ENCODE measurements around the gene TULP4.
A peak's percentile ranks its signal among the peaks of the same experiment; 100 is the strongest.
"Not testable (repeated sequence)": the region's sequence is repeated elsewhere in the genome, so short reads cannot be mapped to it uniquely, and the experiment has no call there.

TULP4 gene

DNA sequence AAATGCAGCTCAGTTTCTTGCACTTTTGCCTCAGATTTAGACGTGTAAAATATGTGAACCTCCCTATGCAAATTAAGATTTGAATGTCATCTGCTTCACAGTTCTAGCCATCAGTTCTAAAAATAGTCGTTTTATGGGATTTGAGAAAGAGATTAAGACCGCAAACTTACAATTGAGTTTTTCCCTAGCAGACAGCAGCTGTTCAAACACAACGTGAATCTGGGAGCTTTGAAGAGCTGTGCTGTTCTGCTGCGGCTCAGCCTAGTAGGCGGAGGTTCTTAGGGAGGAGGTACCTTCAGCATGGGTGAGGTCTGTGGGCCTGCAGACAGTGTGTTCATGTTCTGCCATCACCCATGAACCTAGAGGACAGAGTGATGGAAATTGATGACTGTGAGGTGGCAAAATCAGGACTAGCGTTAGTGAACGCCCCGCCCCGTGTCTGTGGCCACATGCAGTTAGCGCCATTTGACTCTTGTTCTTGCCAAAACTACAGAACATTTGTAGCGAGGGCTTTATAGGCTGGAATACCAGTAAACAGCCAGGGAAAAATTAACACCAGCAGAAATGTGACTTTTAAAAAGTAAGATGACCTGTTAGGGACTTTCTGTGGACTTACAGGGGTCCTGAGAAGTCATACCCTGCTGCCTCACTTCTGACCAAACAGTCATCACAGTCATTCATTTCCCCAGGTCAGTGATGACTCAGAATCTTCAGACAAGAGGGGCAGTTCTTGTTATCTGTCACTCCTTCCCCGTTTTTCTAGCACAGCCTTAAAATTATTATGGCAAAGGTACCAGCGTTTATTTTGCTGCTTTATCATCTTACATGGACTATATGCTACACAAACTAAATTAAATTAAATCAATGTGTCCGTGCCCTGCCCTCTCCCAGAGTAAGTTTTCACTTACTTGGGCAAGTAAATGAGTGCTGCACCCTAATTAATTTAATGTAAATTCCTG, 163.4 kb downstream of the TULP4 start:
- DNase-seq, result peak; percentile 99

- peak; percentile 94 for DNase-seq
These were observed 164.1 kb downstream of the TULP4 start for GRCh38 chr6:158476389-158476788.

GRCh38 chr6:158477722-158478121, 165.5 kb downstream of the TULP4 start:
- DNase-seq, result not testable (repeated sequence)

DNA sequence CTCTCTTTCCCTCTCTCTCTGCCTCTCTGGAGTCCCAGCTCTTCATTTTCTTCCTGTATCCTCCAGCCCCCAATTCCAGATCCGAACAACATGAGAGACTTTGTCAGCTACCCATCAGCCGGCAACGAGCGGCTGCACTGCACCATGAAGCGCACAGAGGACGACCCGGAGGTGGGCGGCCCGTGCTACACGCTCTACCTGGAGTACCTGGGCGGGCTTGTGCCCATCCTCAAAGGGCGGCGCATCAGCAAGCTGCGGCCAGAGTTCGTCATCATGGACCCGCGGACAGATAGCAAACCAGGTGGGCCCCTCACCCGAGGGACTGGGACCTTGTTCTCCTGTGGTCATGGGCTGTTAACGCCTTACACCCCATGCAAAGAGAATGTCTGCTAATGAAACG, 168.7 kb downstream of the TULP4 start:
- no peak for DNase-seq

GRCh38 chr6:158481690-158482473, 169.6 kb downstream of the TULP4 start:
- DNase-seq, result peak; percentile 29

GRCh38 chr6:158485431-158485830, 173.2 kb downstream of the TULP4 start:
- DNase-seq, result no peak

DNA sequence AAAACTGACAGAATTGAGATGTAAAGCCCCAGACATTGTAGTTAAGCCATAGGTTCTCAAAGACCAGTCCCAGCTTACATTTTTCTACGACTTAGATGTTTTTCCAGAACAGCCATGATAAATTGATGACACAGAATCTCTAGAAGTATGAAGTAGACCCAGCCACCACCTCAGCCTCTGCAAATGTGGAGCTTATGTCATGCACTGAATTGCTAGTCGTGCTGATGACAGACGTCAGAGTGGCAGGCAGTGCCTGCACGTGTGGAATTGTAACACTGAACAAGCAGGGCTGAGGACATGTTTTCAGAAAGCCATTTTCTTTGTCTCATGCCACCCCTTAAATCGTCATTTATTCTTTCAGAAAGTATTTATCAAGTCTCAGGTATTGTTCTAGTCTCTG, 175.2 kb downstream of the TULP4 start:
- DNase-seq, result no peak

GRCh38 chr6:158488065-158488464, 175.8 kb downstream of the TULP4 start:
- DNase-seq, result no peak

DNA sequence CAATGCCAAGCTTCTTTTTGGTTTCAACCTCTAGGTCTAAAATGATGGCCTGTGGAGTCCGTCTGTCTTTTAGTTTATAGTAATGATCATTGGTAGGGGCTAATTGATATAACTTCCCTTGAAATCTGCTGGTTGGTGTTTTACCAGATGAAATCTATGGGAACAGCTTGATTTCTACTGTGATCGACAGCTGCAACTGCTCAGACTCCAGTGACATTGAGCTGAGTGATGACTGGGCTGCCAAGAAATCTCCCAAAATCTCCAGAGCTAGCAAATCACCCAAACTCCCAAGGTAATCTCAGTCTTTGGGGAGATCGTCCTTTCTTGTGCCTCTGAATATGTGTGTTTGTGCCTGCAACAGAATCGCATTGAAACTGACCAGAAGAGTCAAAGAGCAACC, 177.2 kb downstream of the TULP4 start:
- no peak for DNase-seq

- DNase-seq, result no peak
These were observed 180.6 kb downstream of the TULP4 start for GRCh38 chr6:158492881-158493280.

DNA sequence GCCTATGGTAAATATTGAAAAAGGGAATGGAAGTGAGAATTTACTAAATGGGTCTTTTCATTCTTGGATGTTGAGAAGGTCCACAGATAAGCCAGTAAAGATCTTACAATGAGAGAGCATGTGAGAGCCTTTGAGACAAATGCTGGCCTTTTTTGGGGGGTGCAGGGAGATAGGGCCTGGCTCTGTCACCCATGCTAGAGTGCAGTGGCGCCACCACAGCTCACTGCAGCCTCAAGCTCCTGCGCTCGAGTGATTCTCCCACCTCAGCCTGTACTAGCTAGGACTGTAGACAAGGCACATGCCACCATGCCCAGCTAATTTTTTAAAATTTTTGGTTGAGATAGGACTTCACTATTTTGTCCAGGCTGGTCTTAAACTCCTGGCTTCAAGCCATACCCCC, 184.4 kb downstream of the TULP4 start:
- peak; percentile 45 for DNase-seq

GRCh38 chr6:158497620-158498019, 185.4 kb downstream of the TULP4 start:
- peak; percentile 68 for DNase-seq

- no peak for DNase-seq
These were observed 186.1 kb downstream of the TULP4 start for GRCh38 chr6:158498362-158498761.

DNA sequence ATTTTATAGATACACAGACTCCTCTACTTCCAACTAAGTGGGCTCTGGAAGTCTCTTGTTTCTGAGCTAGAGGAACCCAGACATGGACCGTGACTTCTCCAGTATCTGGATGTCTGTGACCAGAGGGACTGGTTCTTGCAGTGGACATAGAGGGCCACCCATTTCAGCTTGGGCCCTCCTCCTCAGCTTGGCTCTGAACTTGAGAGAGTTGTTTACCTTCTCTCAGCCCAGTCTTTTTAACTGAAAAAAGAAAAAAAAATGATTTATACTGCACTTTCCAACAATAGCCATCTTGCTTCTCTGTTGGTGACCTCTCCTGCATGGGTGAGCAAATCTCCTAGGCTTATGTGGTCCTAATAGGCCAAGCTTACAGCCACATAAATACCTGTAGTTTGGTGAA, 187.3 kb downstream of the TULP4 start:
- no peak for DNase-seq

- DNase-seq, result peak; percentile 49
These were observed 187.9 kb downstream of the TULP4 start for GRCh38 chr6:158500016-158500735.

GRCh38 chr6:158501360-158502262, 189.3 kb downstream of the TULP4 start:
- no peak for DNase-seq

DNA sequence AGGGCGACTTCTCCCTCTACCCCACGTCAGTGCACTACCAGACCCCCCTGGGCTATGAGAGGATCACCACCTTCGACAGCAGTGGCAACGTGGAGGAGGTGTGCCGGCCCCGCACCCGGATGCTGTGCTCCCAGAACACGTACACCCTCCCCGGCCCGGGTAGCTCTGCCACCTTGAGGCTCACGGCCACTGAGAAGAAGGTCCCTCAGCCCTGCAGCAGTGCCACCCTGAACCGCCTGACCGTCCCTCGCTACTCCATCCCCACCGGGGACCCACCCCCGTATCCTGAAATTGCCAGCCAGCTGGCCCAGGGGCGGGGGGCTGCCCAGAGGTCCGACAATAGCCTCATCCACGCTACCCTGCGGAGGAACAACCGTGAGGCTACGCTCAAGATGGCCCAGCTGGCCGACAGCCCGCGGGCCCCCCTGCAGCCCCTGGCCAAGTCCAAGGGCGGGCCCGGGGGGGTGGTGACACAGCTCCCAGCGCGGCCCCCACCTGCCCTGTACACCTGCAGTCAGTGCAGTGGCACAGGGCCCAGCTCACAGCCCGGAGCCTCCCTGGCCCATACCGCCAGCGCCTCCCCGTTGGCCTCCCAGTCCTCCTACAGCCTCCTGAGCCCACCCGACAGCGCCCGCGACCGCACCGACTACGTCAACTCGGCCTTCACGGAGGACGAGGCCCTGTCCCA, 190.1 kb downstream of the TULP4 start:
- DNase-seq, result no peak

GRCh38 chr6:158503222-158503621, 191.0 kb downstream of the TULP4 start:
- DNase-seq, result no peak

DNA sequence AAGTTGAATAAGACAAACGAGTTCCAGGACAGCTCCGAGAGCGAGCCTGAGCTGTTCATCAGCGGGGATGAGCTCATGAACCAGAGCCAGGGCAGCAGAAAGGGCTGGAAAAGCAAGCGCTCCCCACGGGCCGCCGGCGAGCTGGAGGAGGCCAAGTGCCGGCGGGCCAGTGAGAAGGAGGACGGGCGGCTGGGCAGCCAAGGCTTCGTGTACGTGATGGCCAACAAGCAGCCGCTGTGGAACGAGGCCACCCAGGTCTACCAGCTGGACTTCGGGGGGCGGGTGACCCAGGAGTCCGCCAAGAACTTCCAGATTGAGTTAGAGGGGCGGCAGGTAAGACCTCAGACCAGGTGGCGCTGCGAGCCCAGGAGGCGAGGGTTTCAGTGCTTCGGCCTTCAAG, 191.6 kb downstream of the TULP4 start:
- DNase-seq, result no peak

GRCh38 chr6:158505194-158505593, 192.9 kb downstream of the TULP4 start:
- DNase-seq, result no peak

DNA sequence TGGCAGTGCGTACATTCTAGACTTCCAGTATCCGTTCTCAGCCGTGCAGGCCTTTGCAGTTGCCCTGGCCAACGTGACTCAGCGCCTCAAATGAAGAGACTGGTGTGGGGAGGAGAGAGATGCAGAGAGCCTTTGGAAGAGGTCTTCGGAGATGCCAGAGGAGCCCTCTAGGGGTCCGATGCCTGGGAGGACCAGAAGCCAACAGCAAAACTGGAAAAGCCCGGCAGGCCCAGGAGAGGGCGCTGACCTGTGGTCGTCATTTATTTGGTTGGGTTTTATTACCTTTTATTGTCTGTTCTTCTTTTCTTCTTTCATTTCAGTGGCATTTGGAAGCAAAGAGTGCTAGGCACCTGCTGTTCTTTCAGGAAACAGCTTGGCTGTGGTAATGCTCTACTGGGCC, 194.3 kb downstream of the TULP4 start:
- peak; percentile 57 for DNase-seq

DNA sequence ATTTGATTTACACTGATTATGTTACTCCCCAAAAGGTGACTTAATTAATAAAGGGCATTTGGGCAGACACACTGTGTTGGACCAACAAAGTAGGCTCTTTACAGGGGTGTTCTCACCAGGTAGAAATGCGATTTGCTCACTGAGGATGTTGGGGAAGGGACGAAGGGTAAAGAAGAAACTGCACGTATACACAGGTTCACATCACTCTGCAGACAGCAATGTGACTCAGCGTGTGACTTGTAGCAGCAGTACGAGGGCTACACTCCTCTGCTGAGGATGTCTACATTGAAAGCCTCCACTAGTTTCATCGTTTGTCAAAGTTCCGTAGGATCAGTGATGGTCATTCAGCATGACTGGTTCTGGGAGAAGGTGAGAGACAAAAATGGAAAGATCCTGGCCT, 194.9 kb downstream of the TULP4 start:
- DNase-seq, result no peak

All from NCI-H69 (cell line).